WERI-Rb-1 (cell line): ENCODE measurements around the gene MROH9.

ENCODE experiments used
- DNase-seq: peaks from one replicate; pipeline ENCODE4 v3.0.0-alpha.2; 2020
- H3K27ac ChIP-seq: fragments of 250-450 bp; sonication (Bioruptor Pico); 2 replicates; pipeline ENCODE4 v1.5.1; 2020; ENCODE audit warnings: mild to moderate bottlenecking, moderate library complexity
- H3K27me3 ChIP-seq: fragments of 250-450 bp; sonication (Bioruptor Pico); 2 replicates; pipeline ENCODE4 v1.5.1; 2021; ENCODE audit warnings: mild to moderate bottlenecking, low read depth, moderate library complexity; ENCODE audit not compliant: insufficient read depth, severe bottlenecking
- H3K36me3 ChIP-seq: fragments of 250-450 bp; sonication (Bioruptor Pico); 2 replicates; pipeline ENCODE4 v1.5.1; 2020; ENCODE audit warnings: mild to moderate bottlenecking, moderate library complexity
- H3K4me3 ChIP-seq: 2 replicates; pipeline ENCODE4 v1.5.1; 2011; ENCODE audit warnings: low read depth, mild to moderate bottlenecking, control low read depth, low read length
- H3K9me3 ChIP-seq: fragments of 250-450 bp; sonication (Bioruptor Pico); 2 replicates; pipeline ENCODE4 v1.5.1; 2021; ENCODE audit warnings: mild to moderate bottlenecking, moderate library complexity; ENCODE audit not compliant: severe bottlenecking
- CTCF ChIP-seq: IDR thresholded peaks from 2 replicates; pipeline ENCODE4 v1.5.1; 2011; ENCODE audit warnings: low read depth, mild to moderate bottlenecking, control low read depth, inconsistent platforms, low read length

Gene MROH9

GRCh38 chr1:170970256-170970655 lies 34.9 kb downstream of the MROH9 start:
- Histone ChIP-seq H3K36me3 (no peaks in the 10 kb centered on the region), H3K4me3 (no peak overlapping the region), H3K9me3 (no peaks in the 10 kb centered on the region), H3K27me3 (no peaks in the 10 kb centered on the region), H3K27ac (no peak overlapping the region)
- TF ChIP-seq CTCF: no peak
- DNase-seq: no peak

- TF ChIP-seq CTCF: no peak
- Histone ChIP-seq H3K27ac (no peak overlapping the region), H3K9me3 (no peaks in the 10 kb centered on the region), H3K27me3 (no peaks in the 10 kb centered on the region), H3K36me3 (no peaks in the 10 kb centered on the region), H3K4me3 (no peak overlapping the region)
- DNase-seq: no peak
These were observed 43.1 kb downstream of the MROH9 start for GRCh38 chr1:170978371-170978910.

- no peaks in the 10 kb centered on the region for H3K36me3 ChIP-seq
- H3K4me3 ChIP-seq: no peak overlapping the region
- TF ChIP-seq CTCF: no peak
- H3K27me3 ChIP-seq: no peaks in the 10 kb centered on the region
- no peak for DNase-seq
- H3K27ac ChIP-seq: no peak overlapping the region
- H3K9me3 ChIP-seq: no peaks in the 10 kb centered on the region
These were observed 50.1 kb downstream of the MROH9 start for GRCh38 chr1:170985406-170985805.

GRCh38 chr1:170986901-170987300 lies 51.6 kb downstream of the MROH9 start:
- Histone ChIP-seq H3K4me3 (no peak overlapping the region), H3K27ac (no peak overlapping the region), H3K9me3 (no peaks in the 10 kb centered on the region), H3K27me3 (no peaks in the 10 kb centered on the region), H3K36me3 (no peaks in the 10 kb centered on the region)
- no peak for DNase-seq
- no peak for TF ChIP-seq CTCF

GRCh38 chr1:170987424-170987823 lies 52.1 kb downstream of the MROH9 start:
- Histone ChIP-seq H3K27ac (no peak overlapping the region), H3K36me3 (no peaks in the 10 kb centered on the region), H3K9me3 (no peaks in the 10 kb centered on the region), H3K27me3 (no peaks in the 10 kb centered on the region), H3K4me3 (no peak overlapping the region)
- no peak for DNase-seq
- TF ChIP-seq CTCF: no peak

GRCh38 chr1:170993151-170993550 lies 57.8 kb downstream of the MROH9 start:
- no peaks in the 10 kb centered on the region for H3K9me3 ChIP-seq
- TF ChIP-seq CTCF: no peak
- H3K27me3 ChIP-seq: no peaks in the 10 kb centered on the region
- H3K36me3 ChIP-seq: no peaks in the 10 kb centered on the region
- no peak overlapping the region for H3K27ac ChIP-seq
- H3K4me3 ChIP-seq: no peak overlapping the region
- no peak for DNase-seq
